Suppressor macrophage (primary cell): ENCODE data around the gene BICDL1.

ENCODE experiments used
- DNase-seq, 4 experiments: peaks; one replicate each; pipeline ENCODE4 v3.0.0-alpha.2; 2020 to 2022

BICDL1 gene

DNA sequence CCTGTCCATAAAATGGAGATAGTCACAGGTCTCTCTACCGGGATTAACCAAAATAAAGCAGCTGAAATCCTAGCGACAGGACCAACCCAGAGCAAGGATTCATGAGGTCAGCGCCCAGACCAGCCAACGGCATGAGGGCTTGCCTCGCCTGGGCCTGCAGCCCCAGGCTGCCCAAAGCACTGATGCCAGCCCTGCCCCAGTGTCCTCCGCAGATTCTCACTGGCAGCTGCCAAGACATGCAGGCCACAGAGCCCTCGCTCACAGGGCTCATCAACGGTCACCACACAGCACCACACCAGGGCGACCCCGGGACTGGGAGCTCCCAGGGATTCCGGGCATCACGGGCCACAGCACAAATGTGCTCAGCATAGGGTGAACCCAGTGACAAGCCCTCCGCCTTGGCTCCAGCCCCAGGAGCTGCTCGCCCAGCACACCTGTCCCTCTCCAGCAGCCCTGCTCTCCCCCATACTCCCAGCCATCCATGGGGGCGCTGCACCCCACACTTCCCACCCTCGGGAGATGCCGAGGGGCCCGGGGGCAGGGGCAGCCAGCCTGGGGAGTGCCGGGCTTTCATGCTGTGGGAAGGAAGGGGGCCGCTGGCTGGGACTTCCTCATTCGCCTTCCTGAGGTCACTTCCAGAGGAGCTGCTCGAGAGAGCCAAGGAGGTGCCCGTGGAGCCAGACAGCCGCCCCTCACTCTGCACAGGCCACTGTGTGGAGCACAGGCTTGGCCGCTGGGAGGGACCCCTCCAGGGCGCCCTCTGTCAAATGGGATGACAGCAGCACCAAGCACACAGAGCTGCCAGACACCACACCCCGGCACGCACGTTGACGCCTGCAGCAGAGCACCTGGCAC, 113.4 kb downstream of the BICDL1 start:
- peak; percentile 47 to 75 (median 66) for DNase-seq

DNA sequence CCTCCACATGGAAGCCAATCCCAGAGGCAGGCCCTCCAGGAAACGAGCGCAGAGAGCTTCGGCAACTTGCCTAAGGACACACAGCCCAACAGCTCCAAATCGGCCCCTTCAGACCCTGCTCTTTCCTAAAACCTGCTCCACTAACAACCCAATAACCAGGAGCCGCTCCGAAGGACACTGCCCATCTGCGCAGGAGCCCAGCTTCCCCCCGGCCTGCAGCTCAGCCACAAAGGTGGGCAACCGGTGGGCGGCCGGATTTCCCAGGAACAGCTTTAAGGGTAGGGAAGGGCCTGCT, 114.0 kb downstream of the BICDL1 start:
- no peak for DNase-seq

DNA sequence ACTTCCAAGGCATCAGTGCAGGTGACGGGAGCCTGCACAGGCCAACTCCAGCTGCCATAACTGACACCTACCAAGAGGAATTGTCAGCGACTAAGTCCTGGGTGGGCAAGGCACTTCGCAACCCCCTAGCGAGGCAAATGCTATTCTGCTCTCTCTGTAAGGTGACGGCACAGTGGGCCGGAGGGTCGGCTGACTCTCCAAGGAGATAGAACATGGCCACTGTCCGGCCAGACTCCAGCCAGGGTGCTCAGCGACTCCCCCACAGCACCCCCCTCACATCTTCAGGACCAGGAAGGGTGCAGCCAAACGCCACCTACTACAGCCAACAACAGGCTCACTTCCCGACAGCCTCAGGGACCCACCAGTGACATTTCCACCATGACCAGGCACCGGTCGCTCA, 114.3 kb downstream of the BICDL1 start:
- no peak for DNase-seq

DNA sequence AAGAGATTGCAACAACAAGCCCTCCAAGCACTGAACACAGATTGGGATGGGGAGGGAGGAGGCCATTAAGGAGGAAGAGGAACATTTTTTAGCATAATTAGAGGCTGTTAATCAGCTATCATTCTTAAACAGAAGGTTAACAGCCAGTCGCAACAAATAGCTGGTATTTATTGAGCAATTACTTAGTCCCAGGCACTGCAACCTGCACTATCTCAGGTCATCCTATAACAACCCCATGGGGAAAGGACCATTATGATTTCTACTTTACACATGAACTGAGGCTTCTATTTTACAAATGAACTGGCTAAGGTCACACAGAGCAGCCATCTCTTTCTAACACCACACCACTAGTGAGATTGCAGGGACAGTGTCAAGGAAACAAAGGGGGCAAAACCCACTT, 117.1 kb downstream of the BICDL1 start:
- DNase-seq: no peak

DNA sequence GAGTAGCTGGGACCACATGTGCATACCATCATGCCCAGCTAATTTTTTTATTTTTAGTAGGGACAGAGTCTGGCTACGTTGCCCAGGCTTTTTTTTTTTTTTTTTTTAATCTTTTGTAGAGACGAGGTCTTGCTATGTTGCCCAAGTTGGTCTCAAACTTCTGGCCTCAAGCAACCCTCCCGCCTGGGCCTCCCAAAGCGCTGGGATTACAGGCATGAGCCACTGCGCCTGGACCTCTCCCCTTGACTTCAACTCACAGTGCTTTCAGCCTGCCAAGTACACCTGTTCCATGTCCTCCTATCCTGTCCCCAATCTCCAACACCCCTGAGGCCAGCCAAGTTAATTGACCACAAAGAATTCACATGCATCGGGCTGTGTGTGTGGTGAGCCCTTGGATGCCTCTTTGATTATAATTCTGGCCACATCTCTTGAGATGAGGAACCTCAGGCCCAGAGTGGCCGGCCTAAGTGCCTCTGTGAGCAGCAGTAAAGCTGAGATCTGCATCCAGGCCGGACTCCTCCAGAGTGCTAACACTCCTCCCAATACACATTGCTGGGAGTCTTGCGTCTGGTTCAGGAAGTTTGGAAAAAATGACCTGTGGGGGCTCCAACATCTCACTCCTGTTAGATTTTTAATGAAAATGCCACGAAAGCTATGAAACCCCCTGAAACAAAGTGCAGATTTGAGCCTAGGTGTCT, 120.7 kb downstream of the BICDL1 start:
- DNase-seq: peak in 1 of 4 experiments; percentile 38

DNA sequence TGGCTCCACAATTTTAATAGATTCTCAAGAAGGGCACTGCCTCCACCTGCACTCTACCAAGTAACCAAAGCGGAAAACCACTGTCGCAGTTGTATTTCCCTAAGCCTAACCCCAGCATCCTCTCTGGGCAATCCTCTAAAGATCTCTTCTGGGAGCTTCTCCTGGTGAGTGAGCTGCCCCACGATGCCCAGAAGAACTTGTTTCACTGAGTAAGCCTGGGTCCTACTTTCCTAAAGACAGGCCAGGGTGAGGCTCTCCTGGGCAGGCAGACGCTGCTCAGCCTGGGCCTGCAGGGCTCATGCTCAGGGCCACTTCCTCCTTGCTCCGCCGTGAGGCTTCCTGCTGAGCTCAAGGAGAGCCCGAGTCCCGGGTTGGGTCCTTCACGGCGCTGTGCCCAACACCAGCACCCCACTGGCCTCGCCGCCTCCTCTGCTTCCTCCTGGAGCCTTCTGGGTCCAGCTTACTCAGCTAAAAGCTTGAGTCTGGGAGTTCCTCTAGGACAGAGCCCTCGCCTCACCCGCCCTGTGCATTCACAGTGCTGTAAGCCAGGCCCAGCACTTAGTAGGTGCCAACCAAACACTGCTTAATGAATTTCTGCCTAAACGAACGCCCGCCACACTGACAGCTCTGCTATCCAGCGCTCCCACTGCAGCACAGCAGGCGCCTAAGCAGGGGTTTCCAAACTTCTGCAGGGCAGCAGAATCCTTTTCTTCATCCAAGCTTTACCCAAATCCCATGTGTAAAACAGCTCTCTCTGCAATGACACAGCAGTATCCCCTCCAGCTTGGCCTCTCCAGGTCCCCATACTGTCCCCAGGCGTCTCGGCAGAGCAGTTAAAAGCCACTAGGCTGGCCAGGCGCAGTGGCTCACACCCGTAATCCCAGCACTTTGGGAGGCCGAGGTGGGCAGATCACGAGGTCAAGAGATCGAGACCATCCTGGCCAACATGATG, 121.8 kb downstream of the BICDL1 start:
- peak; percentile 94 to 98 (median 98) for DNase-seq

DNA sequence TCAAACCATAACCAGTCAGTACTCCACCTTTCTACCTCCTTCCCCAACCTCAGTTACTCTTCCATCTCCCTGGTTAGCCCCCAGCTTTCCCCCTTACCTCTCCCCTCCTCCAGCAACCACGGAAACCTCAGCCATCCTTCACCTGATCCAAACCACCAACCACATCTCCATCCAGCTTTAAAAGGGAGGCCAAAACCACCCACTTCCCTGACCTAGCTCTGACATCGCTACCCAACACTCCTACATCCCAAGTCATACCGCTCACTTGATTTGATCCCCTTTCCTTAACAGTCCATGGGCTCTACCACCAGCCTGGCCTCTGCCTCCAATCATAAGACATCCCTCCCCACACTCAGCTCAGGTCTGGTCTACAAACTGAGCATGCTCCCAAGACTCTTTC, 126.0 kb downstream of the BICDL1 start:
- peak in 3 of 4 experiments; percentile 35 to 46 (median 41) for DNase-seq

DNA sequence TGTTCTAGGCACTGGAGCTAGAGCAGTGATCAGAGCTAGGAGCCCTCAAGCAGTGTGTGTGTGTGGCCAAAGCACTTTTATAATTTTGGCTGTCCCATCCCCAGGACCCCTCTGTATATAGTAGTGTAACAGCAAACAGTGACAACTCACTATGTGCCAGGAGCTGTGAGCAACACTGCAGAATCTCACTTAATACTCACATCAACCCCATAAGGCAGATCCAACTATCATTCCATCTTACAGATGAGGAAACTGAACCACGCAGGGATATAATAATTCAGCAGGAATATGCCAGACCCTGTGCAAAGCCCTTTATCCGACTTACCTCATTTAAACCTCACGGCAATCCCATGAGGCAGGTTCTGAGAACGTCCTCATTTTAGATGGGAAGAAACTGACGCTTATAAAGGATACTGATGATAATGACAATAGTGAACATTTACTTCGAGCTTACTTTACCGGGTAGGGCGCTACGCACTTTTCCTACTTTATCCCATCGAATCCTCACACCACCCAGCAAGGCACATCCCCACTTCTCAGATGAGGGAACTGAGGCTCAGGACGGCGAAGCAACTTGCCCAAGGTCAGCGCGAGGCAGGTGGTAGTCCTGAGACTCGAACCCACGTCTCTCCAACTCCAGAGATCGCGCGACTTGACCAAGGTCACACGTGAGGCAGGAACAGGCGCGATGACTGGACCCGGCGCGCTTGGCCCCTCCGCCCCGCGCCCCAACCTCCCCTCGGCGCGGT, 126.8 kb downstream of the BICDL1 start:
- DNase-seq: peak; percentile 45 to 73 (median 60)

DNA sequence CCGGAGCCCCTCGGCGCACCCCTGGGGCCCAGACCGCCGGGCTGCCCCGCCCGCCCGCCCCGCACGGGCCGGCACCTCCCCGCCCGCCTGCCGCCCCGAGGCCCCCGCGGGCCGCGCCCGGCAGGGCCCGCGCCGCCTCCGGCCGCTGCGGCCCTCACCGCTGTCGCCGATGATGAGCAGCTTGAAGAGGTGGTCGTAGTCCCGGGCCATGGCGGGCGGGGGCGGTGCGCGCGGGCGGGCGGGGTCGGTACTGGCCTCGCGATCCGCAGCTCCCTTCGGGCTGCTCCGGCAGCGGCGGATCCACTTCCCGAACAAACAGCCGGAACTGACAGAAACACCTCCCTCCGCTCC, 127.4 kb downstream of the BICDL1 start, which contains the start of gene RAB35:
RAB35 (minus strand) TSS at position 313 of the 351 bp plus-strand sequence; CDS start at position 210, 103 bp downstream.
- no peak for DNase-seq

DNA sequence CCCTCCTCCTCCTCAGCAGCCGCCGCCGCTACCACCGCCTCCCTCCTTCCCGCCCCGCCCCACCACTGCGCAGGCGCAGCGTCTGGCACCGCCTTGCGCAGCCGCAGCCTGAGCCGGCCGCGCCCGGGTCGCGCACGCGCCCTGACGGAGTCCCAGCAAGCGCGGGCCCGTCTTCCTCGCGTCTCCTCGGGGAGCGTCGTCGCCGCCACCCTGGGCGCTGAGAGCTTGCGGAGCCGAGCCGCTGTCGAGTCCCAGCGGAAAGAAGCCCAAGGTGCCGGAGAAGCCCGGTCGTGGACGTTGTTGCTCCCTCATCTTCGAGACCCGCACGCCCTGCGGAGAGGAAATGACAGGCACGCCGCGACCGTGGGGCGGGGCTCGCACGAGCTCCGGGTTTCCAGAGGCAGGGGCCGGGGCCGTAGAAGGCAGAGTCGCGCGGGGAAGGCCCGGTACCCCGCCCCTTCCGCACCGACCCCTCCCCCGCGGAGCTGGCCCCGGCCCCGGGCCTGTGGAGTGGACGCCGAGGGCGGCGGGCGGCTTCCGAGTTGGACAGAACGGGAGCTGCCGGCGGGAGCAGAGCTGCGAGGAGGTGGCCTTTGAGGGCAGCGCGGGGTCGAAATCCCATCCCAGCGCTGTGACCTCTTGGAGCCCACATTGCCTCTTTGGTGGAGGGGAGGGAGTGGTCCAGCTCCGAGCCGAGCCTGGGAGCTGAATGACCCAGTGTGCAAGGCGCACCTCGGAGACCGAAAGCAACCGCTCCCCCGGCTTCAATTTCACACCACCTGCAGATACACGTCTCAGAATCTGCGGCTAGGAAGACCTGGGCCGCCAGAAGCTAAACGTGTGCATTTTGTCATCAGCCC, 128.0 kb downstream of the BICDL1 start:
- peak; percentile 97 to 99 (median 98) for DNase-seq

DNA sequence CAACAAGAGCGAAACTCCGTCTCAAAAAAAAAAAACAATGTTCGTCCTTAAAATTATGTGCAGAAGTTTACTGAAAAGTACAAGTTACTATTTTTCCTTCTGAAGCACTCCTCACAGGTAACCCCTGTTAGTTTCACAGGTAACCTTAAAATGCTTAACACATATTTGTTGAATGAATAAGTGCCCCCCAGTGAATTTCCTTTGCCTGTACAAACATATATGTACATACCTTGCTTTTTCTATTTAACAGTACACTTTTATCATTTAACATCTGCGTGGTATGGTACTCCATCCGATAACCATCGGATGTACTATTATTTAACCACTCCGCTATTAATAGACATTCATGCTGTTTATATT, 128.9 kb downstream of the BICDL1 start:
- no peak for DNase-seq

DNA sequence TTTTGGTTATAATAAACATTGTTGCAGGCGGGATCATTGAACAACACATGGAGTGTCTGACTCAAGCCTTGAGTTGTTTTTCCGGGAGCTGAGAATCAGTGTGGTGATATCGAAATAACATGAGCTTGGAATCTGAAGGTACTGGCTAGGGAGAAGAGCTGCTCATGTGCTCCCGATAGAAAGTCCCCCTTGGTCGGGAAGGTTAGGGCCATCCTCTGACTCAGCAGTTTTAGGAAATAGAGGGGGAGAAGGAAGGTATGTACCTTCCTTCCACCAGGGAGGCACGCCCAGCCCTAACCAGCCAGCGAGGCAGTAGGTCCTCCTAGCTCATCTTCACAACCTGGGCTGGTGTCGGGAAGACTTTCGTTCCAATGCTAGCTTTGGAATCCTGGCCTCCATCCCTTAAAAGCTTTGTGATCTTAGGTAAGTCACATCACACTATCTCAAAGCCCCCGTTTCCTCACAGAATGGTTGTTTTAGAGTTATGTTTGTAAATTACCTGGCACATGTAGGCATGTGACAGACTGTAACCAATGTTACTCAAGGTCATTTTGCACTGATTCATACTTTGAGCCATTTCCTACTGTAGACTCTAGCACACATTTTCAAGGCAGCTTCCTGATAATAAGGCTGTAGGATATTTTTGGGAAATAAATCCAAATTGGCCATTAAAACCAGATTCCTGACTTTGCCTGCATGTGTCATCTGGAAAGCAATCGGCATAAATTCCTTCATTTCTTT, 129.5 kb downstream of the BICDL1 start:
- DNase-seq: peak in 3 of 4 experiments; percentile 24 to 48 (median 44)

DNA sequence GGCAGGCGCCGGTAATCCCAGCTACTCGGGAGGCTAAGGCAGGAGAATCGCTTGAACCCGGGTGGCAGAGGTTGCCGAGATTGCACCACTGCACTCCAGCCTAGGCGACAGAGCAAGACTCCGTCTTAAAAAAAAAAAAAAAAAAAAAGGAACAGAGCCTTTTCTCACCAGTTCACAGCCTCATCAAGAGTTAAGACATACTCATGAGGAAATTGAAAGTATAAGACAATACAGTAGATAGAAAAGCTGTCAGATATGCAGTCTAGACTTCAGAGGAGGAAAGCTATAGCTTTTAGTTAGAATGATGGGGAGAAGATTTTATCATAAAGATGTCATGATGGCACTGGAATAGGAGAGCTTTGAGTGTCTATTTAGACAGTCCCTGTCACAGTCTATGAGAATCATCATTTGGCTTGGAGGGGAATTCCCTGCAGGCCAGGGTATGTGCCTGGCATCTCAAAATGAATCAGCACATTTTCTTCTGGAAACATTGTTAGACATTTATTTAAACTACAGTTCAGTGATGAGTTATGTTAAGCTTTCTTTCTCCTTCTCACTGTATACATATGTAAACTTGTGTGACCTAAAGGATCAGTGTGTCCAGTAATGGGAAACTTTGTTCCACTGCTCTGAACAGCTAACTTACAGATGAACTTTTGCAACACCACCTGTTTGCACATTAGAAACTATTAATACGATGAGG, 130.4 kb downstream of the BICDL1 start:
- DNase-seq: peak; percentile 20 to 79 (median 66)

DNA sequence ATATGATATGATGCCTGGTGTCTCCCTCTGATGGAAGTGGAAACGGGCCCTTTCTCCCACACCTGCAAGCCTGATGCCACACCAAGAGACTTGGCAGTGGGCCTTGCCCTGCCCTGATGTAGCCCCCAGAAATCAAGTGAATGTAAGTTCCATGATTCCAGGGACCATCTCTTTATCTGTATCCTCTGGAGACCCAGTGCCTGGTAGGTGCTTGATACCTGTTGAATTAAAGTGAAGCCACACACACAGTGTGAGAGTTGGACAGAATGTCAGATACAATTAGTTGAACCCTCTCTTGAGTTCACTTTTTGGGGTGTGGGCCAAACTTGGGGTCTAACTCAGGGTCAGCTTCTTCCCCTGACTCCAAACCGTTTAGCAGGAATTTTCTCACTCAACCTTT, 132.3 kb downstream of the BICDL1 start:
- DNase-seq: no peak

DNA sequence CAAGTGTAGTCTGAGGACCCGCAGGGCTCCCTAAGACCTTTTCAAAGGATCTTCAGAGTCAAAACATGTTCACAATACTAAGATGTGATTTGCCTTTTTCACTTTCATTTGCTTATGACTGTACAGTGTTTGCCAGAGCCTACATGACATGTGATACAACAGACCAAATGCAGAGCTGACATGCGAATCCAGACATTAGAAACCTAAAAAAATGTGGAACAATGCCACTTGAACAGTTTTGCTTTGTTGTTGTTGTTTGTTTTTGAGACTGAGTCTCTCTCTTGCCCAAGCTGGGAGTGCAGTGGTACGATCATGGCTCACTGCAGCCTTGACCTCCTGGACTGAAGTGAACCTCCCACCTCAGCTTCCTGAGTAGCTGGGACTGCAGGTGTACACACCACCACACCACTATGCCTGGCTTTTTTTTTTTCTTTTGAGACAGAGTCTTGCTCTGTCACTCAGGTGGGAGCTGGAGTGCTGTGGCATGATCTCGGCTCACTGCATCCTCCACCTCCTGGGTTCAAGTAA, 132.8 kb downstream of the BICDL1 start:
- DNase-seq: peak in 1 of 4 experiments; percentile 49

DNA sequence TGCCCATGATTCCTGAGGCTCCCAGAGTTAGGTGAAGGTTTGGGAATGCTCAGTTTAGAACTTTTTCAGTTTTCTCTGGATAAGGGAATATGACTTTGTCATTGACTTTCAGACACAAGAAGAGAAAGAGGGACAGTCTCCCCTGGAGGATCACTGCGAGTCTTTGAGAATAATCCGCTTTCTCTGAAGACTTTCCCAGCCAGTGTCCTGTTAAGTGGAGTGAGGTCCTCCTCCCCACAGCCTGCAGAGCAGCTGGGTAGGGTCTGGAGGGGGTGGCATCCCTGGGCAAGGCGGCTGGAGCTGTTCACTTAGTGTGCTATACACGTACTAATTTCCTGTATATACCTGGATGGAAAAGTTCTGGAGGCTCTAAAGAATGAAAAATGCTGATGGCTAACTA, 136.0 kb downstream of the BICDL1 start:
- no peak for DNase-seq

DNA sequence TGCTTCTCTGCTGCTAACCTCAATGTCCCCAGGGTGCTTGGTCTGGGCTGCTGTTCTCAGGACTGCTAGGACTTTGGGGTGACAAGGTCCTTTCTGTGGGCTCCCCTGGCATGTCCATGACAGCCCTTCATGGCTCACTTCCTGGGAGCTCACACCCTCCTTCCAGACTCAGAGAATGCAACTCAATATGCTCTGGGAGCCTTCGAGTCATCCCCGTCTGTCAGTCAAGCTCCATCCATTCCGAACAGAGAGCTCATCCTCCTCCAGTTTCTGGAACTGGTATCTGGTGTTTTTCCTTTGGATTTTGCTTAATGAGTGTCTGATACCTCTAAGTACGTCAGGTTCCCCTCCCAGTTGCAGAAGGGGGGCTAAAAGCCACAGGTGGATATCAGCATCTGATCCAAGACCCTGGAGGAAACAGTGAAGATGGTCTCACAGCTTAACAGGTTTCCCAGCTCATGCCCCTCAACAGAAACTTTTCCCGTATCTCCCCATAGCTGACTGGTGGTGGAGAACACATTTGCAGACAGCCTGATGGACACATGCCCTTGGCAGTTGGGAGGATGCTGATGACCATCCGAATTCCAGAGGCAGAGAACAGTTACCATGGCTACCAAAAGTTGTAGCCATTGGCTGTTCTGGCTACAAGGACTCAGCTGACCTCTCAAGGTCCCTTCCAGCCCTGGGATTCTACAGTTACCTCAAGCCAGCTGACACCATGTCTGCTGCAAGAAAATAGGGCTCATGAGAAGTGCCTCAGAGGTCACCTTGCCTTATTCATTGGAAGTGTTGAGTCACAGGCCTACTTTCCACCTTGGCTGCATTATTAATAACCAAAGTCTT, 137.0 kb downstream of the BICDL1 start:
- DNase-seq: peak in 1 of 4 experiments; percentile 77

DNA sequence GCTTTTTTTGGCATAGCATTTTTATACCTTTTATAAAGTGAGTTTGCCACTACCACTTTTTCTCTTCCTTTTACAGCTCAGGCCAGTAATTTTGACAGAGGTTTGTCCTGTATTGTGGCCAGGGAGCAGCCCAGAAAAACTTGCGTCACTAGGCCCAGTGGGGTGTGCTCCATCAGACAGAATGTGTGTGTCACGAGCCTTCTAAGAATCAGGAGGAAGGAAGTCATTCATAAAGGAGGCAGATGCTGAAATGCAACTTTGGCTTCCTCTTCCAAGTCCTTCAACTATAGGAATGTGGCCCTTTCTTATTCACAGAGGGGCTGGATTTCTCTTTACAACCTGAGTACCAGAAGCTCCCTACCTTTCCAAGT, 137.6 kb downstream of the BICDL1 start:
- DNase-seq: peak; percentile 91 to 96 (median 94)

DNA sequence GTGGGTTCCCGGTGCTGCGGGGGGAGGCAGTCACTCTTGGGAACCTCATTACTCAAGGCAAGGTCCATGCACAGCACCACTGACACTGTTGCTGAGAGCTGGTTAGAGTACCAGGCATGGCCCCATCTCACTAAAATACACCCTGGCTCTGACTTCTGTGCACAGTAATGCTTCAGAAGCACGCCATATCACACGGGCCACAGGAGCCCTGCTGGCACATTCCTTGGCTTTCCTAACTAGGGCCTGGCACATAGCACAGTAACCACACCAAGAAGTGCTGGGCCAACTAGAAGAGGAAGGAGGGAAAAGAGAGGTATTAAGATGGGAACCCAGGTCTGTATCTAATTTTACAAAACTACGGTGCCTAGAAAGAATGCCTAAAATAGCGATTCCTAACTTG, 141.0 kb downstream of the BICDL1 start:
- no peak for DNase-seq
